Thyroid gland (tissue), 4 donors: Measurements from ENCODE around the gene CTDSPL. TPM values are rescaled to one million over a fixed set of nuclear protein-coding genes. Genes with fewer than 3 reads are reported as not detected.

Source experiments
- DNase-seq, 2 donors: peaks; one replicate each; pipeline ENCODE4 v3.0.0-alpha.2; 2019
- H3K27ac ChIP-seq, 3 donors: fragments of 200-600 bp; sonication (generic); 1 replicate in 2 of 3; 2 replicates in 1 of 3; pipeline ENCODE4 v1.5.1; 2016 to 2019; ENCODE audit warnings: mild to moderate bottlenecking in 1 of 3, moderate library complexity in 1 of 3
- H3K27me3 ChIP-seq: fragments of 200-600 bp; sonication (generic); one replicate; pipeline ENCODE4 v1.5.1; 2019
- H3K36me3 ChIP-seq, 2 donors: fragments of 200-600 bp; sonication (generic); one replicate each; pipeline ENCODE4 v1.5.1; 2016 to 2019
- H3K4me1 ChIP-seq, 2 donors: fragments of 200-600 bp; sonication (generic); one replicate each; pipeline ENCODE4 v1.5.1; 2017 to 2019
- H3K4me3 ChIP-seq, 3 donors: fragments of 200-600 bp; sonication (generic); replicated peaks in 1 of 3; 1 replicate in 2 of 3; 2 replicates in 1 of 3; pipeline ENCODE4 v1.5.1; 2016; ENCODE audit warnings: mild to moderate bottlenecking in 1 of 3
- H3K9me3 ChIP-seq: fragments of 200-600 bp; sonication (generic); one replicate; pipeline ENCODE4 v1.5.1; 2017
- CTCF ChIP-seq, 6 experiments: fragments of 200-600 bp in 3 of 6; fragments of 450-650 bp in 3 of 6; sonication (generic) in 3 of 6; IDR thresholded peaks; one replicate each; pipeline ENCODE4 v1.5.1; 2016 to 2019; ENCODE audit warnings: antibody characterized with exemption in 6 of 6, mild to moderate bottlenecking in 2 of 6, inconsistent platforms in 1 of 6, moderate library complexity in 1 of 6
- POLR2A ChIP-seq, 2 donors: fragments of 450-650 bp; IDR thresholded peaks; one replicate each; pipeline ENCODE4 v1.6.1; 2017; ENCODE audit warnings: antibody characterized with exemption in 2 of 2, mild to moderate bottlenecking in 2 of 2, moderate library complexity in 1 of 2
- WGBS, 2 donors: methylation state at CpG; one replicate each; pipeline ENCODE4 v1.1.5; 2017; 5-methylcytosine and 5-hydroxymethylcytosine counted together
- intact Hi-C: fragments of 100-400 bp; cut with DNase I; formaldehyde crosslinking; loops from one replicate; pipeline ENCODE4 v1.15.1; 2023
- total RNA-seq, 4 donors: library from RNA; depleted of rRNA; stranded (reverse); fragments of >200 nt; gene quantifications; one replicate each; pipeline ENCODE4 v1.2.3, GENCODE V29; 2016

Gene CTDSPL
- total RNA-seq, 4 donors from 2014 or later: 23.6 to 37.9 (median 29.8) TPM

- no peak overlapping the region for H3K4me3 ChIP-seq
- intact Hi-C loops: no loop called here
- H3K9me3 ChIP-seq: no peaks in the 10 kb centered on the region
- no peaks in the 10 kb centered on the region for H3K27me3 ChIP-seq
- peaks cover 17 to 33% of the 10 kb centered on the region in 2 donors for H3K4me1 ChIP-seq
- 43 to 55% methylated on average over 3 of the region's 3 CpGs for WGBS, 2 donors
- peak overlapping the region in 1 of 3 donors; percentile 25 for H3K27ac ChIP-seq
- H3K36me3 ChIP-seq: no peaks in the 10 kb centered on the region
- no peak for TF ChIP-seq POLR2A (IDR thresholded peaks at IDR 0.05)
- TF ChIP-seq CTCF (IDR thresholded peaks at IDR 0.05): no peak
- peak; percentile 40 to 59 for DNase-seq
Measured at GRCh38 chr3:37892927-37893600, 31.4 kb downstream of the CTDSPL start.

GRCh38 chr3:37896827-37897226, 35.1 kb downstream of the CTDSPL start:
- intact Hi-C loops: no loop called here
- Histone ChIP-seq H3K4me3 (no peak overlapping the region), H3K27me3 (no peaks in the 10 kb centered on the region), H3K36me3 (no peaks in the 10 kb centered on the region), H3K4me1 (peaks cover 17 to 27% of the 10 kb centered on the region in 2 donors), H3K9me3 (no peaks in the 10 kb centered on the region), H3K27ac (no peak overlapping the region)
- 65% methylated on average over 2 of the region's 2 CpGs for WGBS, 2 donors
- TF ChIP-seq POLR2A (IDR thresholded peaks at IDR 0.05) (no peak), CTCF (IDR thresholded peaks at IDR 0.05) (no peak)
- no peak for DNase-seq

GRCh38 chr3:37897763-37898162, 36.1 kb downstream of the CTDSPL start:
- no peak overlapping the region for H3K4me3 ChIP-seq
- no peaks in the 10 kb centered on the region for H3K9me3 ChIP-seq
- intact Hi-C loops: no loop called here
- no peak overlapping the region for H3K27ac ChIP-seq
- H3K36me3 ChIP-seq: no peaks in the 10 kb centered on the region
- TF ChIP-seq POLR2A (IDR thresholded peaks at IDR 0.05) (no peak), CTCF (IDR thresholded peaks at IDR 0.05) (no peak)
- no peak for DNase-seq
- 68 to 74% methylated on average over 6 of the region's 6 CpGs for WGBS, 2 donors
- H3K4me1 ChIP-seq: peaks cover 13 to 22% of the 10 kb centered on the region in 2 donors
- H3K27me3 ChIP-seq: no peaks in the 10 kb centered on the region

- Histone ChIP-seq H3K27ac (no peak overlapping the region), H3K4me1 (peaks cover 7 to 16% of the 10 kb centered on the region in 2 donors), H3K9me3 (no peaks in the 10 kb centered on the region), H3K4me3 (no peak overlapping the region), H3K27me3 (no peaks in the 10 kb centered on the region), H3K36me3 (no peaks in the 10 kb centered on the region)
- WGBS, 2 donors: 84 to 85% methylated on average over 3 of the region's 3 CpGs
- DNase-seq: no peak
- intact Hi-C loops: no loop called here
- no peak for TF ChIP-seq POLR2A (IDR thresholded peaks at IDR 0.05)
Measured at GRCh38 chr3:37898424-37898823, 36.7 kb downstream of the CTDSPL start.

- Histone ChIP-seq H3K27me3 (no peaks in the 10 kb centered on the region), H3K4me1 (peaks cover 3 to 12% of the 10 kb centered on the region in 2 donors), H3K36me3 (no peaks in the 10 kb centered on the region), H3K4me3 (no peak overlapping the region), H3K9me3 (no peaks in the 10 kb centered on the region), H3K27ac (no peak overlapping the region)
- no peak for TF ChIP-seq CTCF (IDR thresholded peaks at IDR 0.05)
- TF ChIP-seq POLR2A (IDR thresholded peaks at IDR 0.05): no peak
- intact Hi-C loops: no loop called here
- DNase-seq: no peak
- 82 to 88% methylated on average over 3 of the region's 3 CpGs for WGBS, 2 donors
Measured at GRCh38 chr3:37899101-37899707, 37.5 kb downstream of the CTDSPL start.
